Measurements from ENCODE around the gene TAP1.

GRCh38 chr6:32886681-32887383 is 33.3 kb upstream of the TAP1 start:
- TF ChIP-seq CTCF (IDR thresholded peaks at IDR 0.05) (no peak), POLR2A (IDR thresholded peaks at IDR 0.05) (no peak)
